ENCODE data around the gene KCNK17.

DNA sequence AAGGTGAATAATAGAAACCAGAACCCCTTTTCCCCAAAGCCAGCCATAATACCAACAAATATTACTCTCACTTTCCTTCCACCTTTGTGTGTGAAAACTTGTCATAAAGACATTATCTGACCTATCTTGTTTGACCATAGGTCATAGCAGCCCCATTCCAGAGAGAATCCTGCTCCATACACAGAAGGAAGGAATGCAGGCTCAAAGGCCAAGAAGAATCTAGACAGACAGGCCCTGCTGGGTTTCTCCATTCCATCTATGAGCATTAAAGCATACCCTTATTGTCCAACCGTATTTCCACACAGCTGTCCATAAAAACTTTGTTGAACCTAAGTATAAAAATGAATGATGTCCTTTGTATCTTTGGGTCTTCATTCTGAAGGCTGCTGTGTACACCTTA, 44.3 kb downstream of the KCNK17 start:
- no peak for TF ChIP-seq POLR2A (IDR thresholded peaks at IDR 0.05)
- TF ChIP-seq, protein P1, sequence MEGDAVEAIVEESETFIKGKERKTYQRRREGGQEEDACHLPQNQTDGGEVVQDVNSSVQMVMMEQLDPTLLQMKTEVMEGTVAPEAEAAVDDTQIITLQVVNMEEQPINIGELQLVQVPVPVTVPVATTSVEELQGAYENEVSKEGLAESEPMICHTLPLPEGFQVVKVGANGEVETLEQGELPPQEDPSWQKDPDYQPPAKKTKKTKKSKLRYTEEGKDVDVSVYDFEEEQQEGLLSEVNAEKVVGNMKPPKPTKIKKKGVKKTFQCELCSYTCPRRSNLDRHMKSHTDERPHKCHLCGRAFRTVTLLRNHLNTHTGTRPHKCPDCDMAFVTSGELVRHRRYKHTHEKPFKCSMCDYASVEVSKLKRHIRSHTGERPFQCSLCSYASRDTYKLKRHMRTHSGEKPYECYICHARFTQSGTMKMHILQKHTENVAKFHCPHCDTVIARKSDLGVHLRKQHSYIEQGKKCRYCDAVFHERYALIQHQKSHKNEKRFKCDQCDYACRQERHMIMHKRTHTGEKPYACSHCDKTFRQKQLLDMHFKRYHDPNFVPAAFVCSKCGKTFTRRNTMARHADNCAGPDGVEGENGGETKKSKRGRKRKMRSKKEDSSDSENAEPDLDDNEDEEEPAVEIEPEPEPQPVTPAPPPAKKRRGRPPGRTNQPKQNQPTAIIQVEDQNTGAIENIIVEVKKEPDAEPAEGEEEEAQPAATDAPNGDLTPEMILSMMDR (IDR thresholded peaks at IDR 0.05): no peak
- TF ChIP-seq EP300 (IDR thresholded peaks at IDR 0.05): no peak

Measured in stomach (tissue), 4 donors.